Thoracic aorta (tissue), 2 donors: ENCODE data around the gene CABCOCO1. TPM values are rescaled to one million over a fixed set of nuclear protein-coding genes. Genes with fewer than 3 reads are reported as not detected.

Source experiments
- ATAC-seq: fragments of 150-250 bp; one replicate; pipeline ENCODE4 v1.8.0; 2017; ENCODE audit warnings: low read depth; ENCODE audit not compliant: insufficient number of reproducible peaks, low FRiP score
- DNase-seq: peaks from one replicate; pipeline ENCODE4 v3.0.0-alpha.2; 2020; ENCODE audit warnings: low spot score
- H3K27ac ChIP-seq, 2 donors: fragments of 200-600 bp; sonication (generic); 1 replicate in 1 of 2; 2 replicates in 1 of 2; pipeline ENCODE4 v1.5.1; 2016; ENCODE audit warnings: mild to moderate bottlenecking in 2 of 2, moderate library complexity in 2 of 2
- H3K27me3 ChIP-seq: fragments of 200-600 bp; sonication (generic); replicated peaks from 2 replicates; pipeline ENCODE4 v1.6.0; 2016; ENCODE audit warnings: mild to moderate bottlenecking; ENCODE audit not compliant: insufficient read depth
- H3K36me3 ChIP-seq: fragments of 200-600 bp; sonication (generic); one replicate; pipeline ENCODE4 v1.5.1; 2016
- H3K4me1 ChIP-seq, 2 donors: fragments of 200-600 bp; sonication (generic); 1 replicate in 1 of 2; 2 replicates in 1 of 2; pipeline versions ENCODE4 v1.5.1 to v1.6.0; 2016; ENCODE audit warnings: low read depth in 2 of 2, mild to moderate bottlenecking in 1 of 2; ENCODE audit not compliant: control insufficient read depth in 1 of 2
- H3K4me3 ChIP-seq: fragments of 200-600 bp; sonication (generic); 2 replicates; pipeline ENCODE4 v1.5.1; 2016; ENCODE audit warnings: mild to moderate bottlenecking
- H3K9me3 ChIP-seq: fragments of 200-600 bp; sonication (generic); 2 replicates; pipeline ENCODE4 v1.5.1; 2016
- total RNA-seq, 2 donors: library from RNA; depleted of rRNA; stranded (reverse); fragments of >200 nt; gene quantifications; one replicate each; pipeline versions ENCODE4 v1.1.0 to v1.2.3, GENCODE V29; 2016
- TF ChIP-seq, protein P1 (sequence below): fragments of 200-600 bp; sonication (generic); IDR thresholded peaks from one replicate; pipeline ENCODE4 v1.5.1; 2019; ENCODE audit warnings: antibody characterized with exemption

CABCOCO1 gene
- total RNA-seq, 2 donors from 2014 or later = 1.1 TPM; not detected in 1

GRCh38 chr10:61785473-61786105, 122.9 kb downstream of the CABCOCO1 start:
- TF ChIP-seq, protein P1, sequence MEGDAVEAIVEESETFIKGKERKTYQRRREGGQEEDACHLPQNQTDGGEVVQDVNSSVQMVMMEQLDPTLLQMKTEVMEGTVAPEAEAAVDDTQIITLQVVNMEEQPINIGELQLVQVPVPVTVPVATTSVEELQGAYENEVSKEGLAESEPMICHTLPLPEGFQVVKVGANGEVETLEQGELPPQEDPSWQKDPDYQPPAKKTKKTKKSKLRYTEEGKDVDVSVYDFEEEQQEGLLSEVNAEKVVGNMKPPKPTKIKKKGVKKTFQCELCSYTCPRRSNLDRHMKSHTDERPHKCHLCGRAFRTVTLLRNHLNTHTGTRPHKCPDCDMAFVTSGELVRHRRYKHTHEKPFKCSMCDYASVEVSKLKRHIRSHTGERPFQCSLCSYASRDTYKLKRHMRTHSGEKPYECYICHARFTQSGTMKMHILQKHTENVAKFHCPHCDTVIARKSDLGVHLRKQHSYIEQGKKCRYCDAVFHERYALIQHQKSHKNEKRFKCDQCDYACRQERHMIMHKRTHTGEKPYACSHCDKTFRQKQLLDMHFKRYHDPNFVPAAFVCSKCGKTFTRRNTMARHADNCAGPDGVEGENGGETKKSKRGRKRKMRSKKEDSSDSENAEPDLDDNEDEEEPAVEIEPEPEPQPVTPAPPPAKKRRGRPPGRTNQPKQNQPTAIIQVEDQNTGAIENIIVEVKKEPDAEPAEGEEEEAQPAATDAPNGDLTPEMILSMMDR = no peak
- H3K27ac ChIP-seq = peak overlapping the region in 1 of 2 donors; percentile 78
- ATAC-seq = no peak
- H3K9me3 ChIP-seq = no peaks in the 10 kb centered on the region
- no peak overlapping the region for H3K4me3 ChIP-seq
- no peaks in the 10 kb centered on the region for H3K27me3 ChIP-seq
- peaks cover 7 to 25% of the 10 kb centered on the region in 2 donors for H3K4me1 ChIP-seq
- no peak for DNase-seq
- H3K36me3 ChIP-seq = no peaks in the 10 kb centered on the region

- Histone ChIP-seq H3K4me1 (peaks cover 7 to 32% of the 10 kb centered on the region in 2 donors), H3K27ac (peak overlapping the region; percentile 70 to 78), H3K27me3 (no peaks in the 10 kb centered on the region), H3K9me3 (no peaks in the 10 kb centered on the region), H3K36me3 (no peaks in the 10 kb centered on the region), H3K4me3 (peak overlapping the region; percentile 60)
- DNase-seq = no peak
- peak; percentile 33 for ATAC-seq
- TF ChIP-seq, protein P1 = no peak
Observed at GRCh38 chr10:61786728-61787127, 124.0 kb downstream of the CABCOCO1 start.

- no peaks in the 10 kb centered on the region for H3K9me3 ChIP-seq
- no peak for ATAC-seq
- TF ChIP-seq, protein P1 = no peak
- no peaks in the 10 kb centered on the region for H3K36me3 ChIP-seq
- peak overlapping the region; percentile 70 to 78 for H3K27ac ChIP-seq
- peaks cover 7 to 35% of the 10 kb centered on the region in 2 donors for H3K4me1 ChIP-seq
- H3K4me3 ChIP-seq = peak overlapping the region; percentile 60
- DNase-seq = no peak
- H3K27me3 ChIP-seq = no peaks in the 10 kb centered on the region
Observed at GRCh38 chr10:61787170-61787569, 124.4 kb downstream of the CABCOCO1 start.

- no peak overlapping the region for H3K27ac ChIP-seq
- no peaks in the 10 kb centered on the region for H3K27me3 ChIP-seq
- no peak overlapping the region for H3K4me3 ChIP-seq
- ATAC-seq (no peak), DNase-seq (no peak)
- peaks cover 7 to 44% of the 10 kb centered on the region in 2 donors for H3K4me1 ChIP-seq
- H3K36me3 ChIP-seq = no peaks in the 10 kb centered on the region
- H3K9me3 ChIP-seq = no peaks in the 10 kb centered on the region
- TF ChIP-seq, protein P1 = no peak
Observed at GRCh38 chr10:61789031-61789430, 126.3 kb downstream of the CABCOCO1 start.

DNA sequence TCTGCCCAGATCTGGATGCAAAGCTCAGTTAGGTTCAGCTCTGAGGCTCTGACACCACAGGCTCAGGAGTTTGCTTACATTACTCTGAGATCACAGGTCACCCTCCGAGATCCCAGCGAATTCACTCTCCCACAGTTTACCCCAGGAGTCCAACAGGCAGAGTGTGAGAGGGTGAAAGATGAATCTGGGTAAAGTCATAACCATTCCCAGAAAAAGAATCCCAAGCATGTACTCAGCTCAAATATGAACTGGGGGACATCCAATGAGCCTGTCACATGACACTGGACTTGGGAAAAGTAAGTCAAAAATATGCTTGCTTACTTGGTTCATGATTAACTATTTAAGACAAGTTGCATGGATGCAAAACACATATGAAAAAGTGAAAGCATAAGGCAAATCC, 128.5 kb downstream of the CABCOCO1 start:
- Histone ChIP-seq H3K27me3 (no peaks in the 10 kb centered on the region), H3K4me1 (peaks cover 5 to 45% of the 10 kb centered on the region in 2 donors), H3K4me3 (no peak overlapping the region), H3K36me3 (no peaks in the 10 kb centered on the region), H3K27ac (peak overlapping the region in 1 of 2 donors; percentile 23), H3K9me3 (no peaks in the 10 kb centered on the region)
- DNase-seq = no peak
- TF ChIP-seq, protein P1 = no peak
- no peak for ATAC-seq
